H1 (cell line): ENCODE results near the gene L3HYPDH. TPM values are rescaled to one million over a fixed set of nuclear protein-coding genes. Genes with fewer than 3 reads are reported as not detected.

Experiments used
- HDAC6 ChIP-seq: IDR thresholded peaks from one replicate; pipeline ENCODE4 v1.7.1; 2012; ENCODE audit warnings: low read depth, mild to moderate bottlenecking, inconsistent platforms, low read length, moderate library complexity
- POU5F1 ChIP-seq: IDR thresholded peaks from 2 replicates; pipeline ENCODE4 v1.6.1; 2011; ENCODE audit warnings: low read depth, mild to moderate bottlenecking, low read length, moderate library complexity
- SAP30 ChIP-seq: fragments of 300-600 bp; sonication (generic); IDR thresholded peaks from 2 replicates; pipeline ENCODE4 v1.7.1; 2012; ENCODE audit warnings: low read length, moderate library complexity, mild to moderate bottlenecking, inconsistent platforms; ENCODE audit not compliant: insufficient read depth, insufficient replicate concordance
- TAF1 ChIP-seq: IDR thresholded peaks from 2 replicates; pipeline ENCODE4 v1.6.1; 2011; ENCODE audit warnings: mild to moderate bottlenecking, low read depth, low read length
- polyA plus RNA-seq, 7 experiments: library from polyadenylated mRNA; depleted of rRNA in 3 of 7; stranded (reverse) in 5 of 7; unstranded in 2 of 7; fragments of >200 nt in 5 of 7; fragments of 200-250 nt in 2 of 7; gene quantifications; 1 replicate in 5 of 7; 2 replicates in 1 of 7; 4 replicates in 1 of 7; pipeline versions ENCODE4 v1.2.1 to v1.2.3, GENCODE V29; 2011 to 2013; ENCODE audit warnings: missing spikeins in 2 of 7, mixed read lengths in 2 of 7
- total RNA-seq: library from RNA; stranded (reverse); fragmentation: NEBNext Ultra II Directional; extraction: Animal tissue kit (Norgen Biotek cat#: 25700); gene quantifications from 2 replicates; pipeline ENCODE4 v1.2.1, GENCODE V29; 2021
- TF ChIP-seq, protein P1 (sequence below): IDR thresholded peaks from 2 replicates; pipeline ENCODE4 v1.6.1; 2011; ENCODE audit warnings: low read depth, mild to moderate bottlenecking, low read length; ENCODE audit not compliant: insufficient read depth
- TF ChIP-seq, protein P2 (sequence below): IDR thresholded peaks from 2 replicates; pipeline ENCODE4 v1.6.1; 2012; ENCODE audit warnings: inconsistent platforms

L3HYPDH gene
- total and polyA plus RNA-seq, 2 of the 8 experiments (the other 6 are each of a cell fraction or from before 2014, with no cell fraction given), result 11.2 to 15.8 TPM

DNA sequence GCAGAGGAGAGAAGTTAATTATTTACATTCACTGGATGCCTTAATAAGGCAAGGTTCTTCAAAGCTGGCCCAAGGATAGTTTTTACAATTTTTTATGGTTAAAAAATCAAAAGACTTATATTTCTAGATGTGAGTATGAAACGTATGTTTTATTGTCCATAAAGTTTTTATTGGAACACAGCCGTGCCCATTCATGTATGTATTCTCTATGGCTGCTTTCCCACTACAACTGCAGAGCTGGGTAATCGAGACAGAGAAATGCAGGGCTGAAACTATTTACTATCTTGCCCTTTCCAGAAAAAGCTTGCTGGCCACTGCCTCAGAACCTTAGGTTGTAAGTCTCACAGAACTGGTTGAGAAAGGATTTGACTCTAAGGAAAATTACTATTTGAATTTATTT lies 16.5 kb upstream of the L3HYPDH start (continued):
- TF ChIP-seq HDAC6, result no peak
- TF ChIP-seq TAF1, result no peak
- no peak for TF ChIP-seq POU5F1
- TF ChIP-seq SAP30, result no peak
- TF ChIP-seq, protein P1, sequence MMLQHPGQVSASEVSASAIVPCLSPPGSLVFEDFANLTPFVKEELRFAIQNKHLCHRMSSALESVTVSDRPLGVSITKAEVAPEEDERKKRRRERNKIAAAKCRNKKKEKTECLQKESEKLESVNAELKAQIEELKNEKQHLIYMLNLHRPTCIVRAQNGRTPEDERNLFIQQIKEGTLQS, result no peak
- TF ChIP-seq, protein P2, sequence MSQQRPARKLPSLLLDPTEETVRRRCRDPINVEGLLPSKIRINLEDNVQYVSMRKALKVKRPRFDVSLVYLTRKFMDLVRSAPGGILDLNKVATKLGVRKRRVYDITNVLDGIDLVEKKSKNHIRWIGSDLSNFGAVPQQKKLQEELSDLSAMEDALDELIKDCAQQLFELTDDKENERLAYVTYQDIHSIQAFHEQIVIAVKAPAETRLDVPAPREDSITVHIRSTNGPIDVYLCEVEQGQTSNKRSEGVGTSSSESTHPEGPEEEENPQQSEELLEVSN, result no peak
